Left renal pelvis (tissue), 4 donors: ENCODE results near the gene SFTPB. TPM values are rescaled to one million over a fixed set of nuclear protein-coding genes. Genes with fewer than 3 reads are reported as not detected.
"Not testable (repeated sequence)": the region's sequence is repeated elsewhere in the genome, so short reads cannot be mapped to it uniquely, and the experiment has no call there.

Experiments
- DNase-seq, 4 donors: peaks; one replicate each; pipeline ENCODE4 v3.0.0-alpha.2; 2013; ENCODE audit warnings: low read depth in 4 of 4, low spot score in 3 of 4
- polyA plus RNA-seq, 4 donors: library from polyadenylated mRNA; unstranded; fragments of 120-200 nt; gene quantifications; one replicate each; pipeline ENCODE4 v1.2.1, GENCODE V29; 2013; ENCODE audit not compliant: insufficient read length in 4 of 4

The SFTPB gene
- polyA plus RNA-seq, 4 donors, result 0.05 to 3.4 (median 0.69) TPM

- peak; percentile 18 to 44 (median 41) for DNase-seq
Measured at GRCh38 chr2:85678794-85679672, 11.0 kb upstream of the SFTPB start.

DNA sequence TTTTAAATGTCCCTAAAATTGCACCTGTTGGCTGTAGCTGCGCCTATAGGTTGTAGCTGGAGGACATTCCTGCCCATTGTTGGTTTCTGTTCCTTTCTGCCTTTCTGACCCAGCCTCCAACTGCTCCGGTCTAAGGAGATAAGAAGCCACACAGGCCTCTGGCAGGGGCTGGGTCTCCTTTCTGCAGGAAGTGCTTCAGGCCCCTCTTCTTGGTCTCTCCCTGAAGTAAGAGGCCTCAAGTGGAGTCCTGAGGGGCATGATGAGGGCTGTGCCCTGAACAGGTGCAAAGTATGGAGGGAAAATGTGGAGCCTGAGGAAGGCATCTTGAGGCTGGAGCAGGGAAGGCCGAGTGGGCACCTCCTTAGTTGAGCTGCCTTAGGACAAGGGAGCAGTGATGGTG, 10.4 kb upstream of the SFTPB start:
- no peak for DNase-seq

DNA sequence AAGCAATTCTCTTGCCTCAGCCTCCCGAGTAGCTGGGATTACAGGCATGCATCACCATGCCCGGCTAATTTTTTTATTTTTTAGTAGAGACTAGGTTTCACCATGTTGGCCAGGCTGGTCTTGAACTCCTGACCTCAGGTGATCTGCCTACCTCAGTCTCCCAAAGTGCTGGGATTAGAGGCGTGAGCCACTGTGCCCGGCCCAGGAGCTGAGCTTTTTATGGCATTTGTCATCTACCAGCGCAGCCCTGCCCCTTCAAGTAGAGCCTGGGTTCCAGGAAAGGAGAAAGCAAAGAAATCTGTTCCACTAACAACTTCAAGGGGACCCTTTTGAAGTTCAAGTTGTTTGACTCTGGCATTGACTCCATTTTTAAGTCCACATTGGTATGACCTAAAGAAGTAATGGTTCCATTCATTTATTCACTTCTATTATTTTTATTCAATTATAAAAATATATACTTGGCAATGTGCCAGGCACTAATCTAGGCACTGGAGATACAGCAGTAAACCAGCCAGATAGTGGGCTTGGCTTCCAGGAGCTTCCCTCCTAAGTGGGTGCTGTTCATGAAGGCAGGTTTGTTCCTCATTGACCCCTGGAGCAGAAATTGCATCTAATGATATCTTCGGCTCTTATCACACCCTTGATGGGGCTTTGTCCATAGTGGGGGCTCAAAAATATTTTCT, 8.0 kb upstream of the SFTPB start:
- no peak for DNase-seq

DNA sequence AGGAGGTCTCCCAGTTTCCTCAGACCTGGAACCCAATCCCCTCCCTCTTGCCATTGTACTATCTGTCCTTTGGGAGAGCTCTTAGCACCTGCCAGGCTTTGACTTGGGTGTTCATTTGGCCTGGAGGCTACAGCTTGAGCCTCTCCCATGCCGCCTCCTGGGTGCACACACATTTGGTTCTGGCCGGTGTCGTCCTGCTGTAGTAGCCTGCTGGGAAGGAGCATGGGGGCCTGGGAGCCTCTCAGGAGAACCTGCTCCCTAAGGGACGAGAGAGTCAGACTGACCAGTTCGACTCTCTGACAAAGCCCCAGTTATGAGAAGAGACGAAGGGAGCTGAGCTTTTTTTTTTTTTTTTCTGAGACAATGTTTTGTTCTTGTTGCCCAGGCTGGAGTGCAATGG, 7.4 kb upstream of the SFTPB start:
- DNase-seq, result no peak

DNA sequence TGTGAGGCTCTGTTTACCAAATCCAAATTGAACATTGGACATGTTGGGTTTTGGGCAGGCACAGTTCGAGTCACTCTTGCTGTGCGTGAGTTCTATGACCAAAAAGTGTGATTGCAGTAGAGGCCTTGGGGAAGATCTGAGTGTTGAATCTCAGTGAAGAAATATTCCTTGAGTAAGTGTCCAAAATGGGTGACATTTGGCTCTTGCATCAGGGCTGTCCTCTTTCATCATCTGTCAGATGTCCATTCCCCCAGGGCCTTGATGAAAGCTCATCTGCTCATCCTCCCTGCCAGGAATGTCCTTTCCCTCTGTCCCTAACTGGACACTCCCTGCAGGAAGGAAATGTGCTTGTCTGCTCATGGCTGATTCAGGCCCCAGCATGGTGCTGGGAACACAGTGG, 6.4 kb upstream of the SFTPB start:
- no peak for DNase-seq

GRCh38 chr2:85673716-85674375, 5.8 kb upstream of the SFTPB start:
- DNase-seq, result no peak

GRCh38 chr2:85672456-85672855, 4.5 kb upstream of the SFTPB start:
- no peak for DNase-seq

GRCh38 chr2:85670416-85670815, 2.4 kb upstream of the SFTPB start:
- not testable (repeated sequence) for DNase-seq

- DNase-seq, result no peak
Measured at GRCh38 chr2:85669549-85669948, 1.6 kb upstream of the SFTPB start.

- DNase-seq, result no peak
Measured at GRCh38 chr2:85668857-85669142, 801 bp upstream of the SFTPB start.

DNA sequence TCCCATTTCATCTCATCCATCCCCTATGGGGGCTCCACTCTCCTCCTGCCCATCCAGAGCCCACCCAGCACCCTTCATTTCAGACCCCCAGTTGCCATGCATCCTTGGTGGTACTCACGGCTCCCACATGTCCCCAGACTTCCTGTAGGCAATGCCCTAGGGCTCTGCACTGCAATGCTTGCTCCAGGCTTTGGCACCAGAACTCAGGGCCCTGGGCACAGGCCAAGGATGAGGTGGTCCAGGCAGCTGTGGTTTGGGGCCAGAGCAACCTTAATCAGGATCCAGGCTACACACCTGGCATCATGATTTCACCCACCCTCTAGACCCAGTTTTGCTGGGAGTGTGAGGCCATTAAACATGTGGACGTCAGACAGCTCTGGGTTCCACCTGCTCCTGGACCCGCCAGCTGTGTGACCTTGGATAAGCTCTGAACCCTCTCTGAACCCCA, 414 bp downstream of the SFTPB start:
- DNase-seq, result no peak

- no peak for DNase-seq
Measured at GRCh38 chr2:85666435-85667316, 1.3 kb downstream of the SFTPB start.

DNA sequence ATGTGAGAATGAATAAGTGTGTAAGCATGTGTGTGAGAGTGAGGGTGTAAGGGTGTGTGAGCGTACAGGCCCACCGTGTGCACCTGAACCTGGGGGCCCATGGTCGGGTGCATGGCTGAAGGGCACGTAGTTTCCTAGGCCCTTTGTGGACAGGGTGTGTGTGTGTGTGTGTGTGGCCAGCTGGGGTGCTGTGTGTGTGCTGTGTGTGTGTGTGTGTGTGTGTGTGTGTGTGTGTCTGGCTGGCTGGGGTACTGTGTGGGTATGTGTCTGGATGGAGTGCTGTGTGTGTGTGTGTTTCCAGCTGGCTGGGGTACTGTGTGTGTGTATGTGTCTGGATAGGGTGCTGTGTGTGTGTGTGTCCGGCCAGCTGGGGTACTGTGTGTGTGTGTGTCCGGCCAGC, 2.0 kb downstream of the SFTPB start:
- no peak for DNase-seq

DNA sequence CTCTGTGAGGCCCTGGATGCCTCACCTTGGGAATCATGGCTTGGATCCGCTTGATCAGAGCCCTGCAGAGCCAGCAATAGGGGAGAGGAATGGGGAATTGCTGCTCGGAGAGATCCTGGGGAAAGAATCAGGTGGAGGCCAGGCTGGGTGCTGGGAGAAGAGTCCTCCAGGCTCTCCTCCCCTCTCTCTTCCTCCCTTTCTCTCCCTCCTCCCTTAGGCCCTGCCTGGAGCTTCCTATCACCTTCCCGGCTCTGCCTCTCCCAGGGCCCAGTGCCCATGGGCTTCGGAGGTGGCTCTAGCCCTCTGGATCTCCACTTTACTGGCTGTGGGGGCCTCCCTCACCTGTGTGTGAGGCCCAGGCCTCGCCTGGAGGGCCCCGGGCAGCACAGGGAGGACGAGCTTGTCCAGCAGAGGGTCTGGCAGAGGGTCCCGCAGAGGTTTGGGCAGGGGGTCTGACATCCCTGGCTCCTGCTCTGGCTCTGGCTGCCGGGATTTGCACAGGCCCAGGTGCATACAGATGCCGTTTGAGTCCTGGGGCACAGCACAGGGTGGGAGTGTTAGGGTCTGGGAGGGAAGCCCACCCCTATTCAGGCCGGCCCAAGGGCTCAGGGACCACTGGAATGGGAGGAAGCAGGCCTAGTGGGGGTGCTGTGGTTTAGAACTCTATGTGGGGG, 2.6 kb downstream of the SFTPB start:
- no peak for DNase-seq

GRCh38 chr2:85663594-85664565, 4.1 kb downstream of the SFTPB start:
- DNase-seq, result no peak

- DNase-seq, result no peak
Measured at GRCh38 chr2:85662899-85663593, 5.0 kb downstream of the SFTPB start.

DNA sequence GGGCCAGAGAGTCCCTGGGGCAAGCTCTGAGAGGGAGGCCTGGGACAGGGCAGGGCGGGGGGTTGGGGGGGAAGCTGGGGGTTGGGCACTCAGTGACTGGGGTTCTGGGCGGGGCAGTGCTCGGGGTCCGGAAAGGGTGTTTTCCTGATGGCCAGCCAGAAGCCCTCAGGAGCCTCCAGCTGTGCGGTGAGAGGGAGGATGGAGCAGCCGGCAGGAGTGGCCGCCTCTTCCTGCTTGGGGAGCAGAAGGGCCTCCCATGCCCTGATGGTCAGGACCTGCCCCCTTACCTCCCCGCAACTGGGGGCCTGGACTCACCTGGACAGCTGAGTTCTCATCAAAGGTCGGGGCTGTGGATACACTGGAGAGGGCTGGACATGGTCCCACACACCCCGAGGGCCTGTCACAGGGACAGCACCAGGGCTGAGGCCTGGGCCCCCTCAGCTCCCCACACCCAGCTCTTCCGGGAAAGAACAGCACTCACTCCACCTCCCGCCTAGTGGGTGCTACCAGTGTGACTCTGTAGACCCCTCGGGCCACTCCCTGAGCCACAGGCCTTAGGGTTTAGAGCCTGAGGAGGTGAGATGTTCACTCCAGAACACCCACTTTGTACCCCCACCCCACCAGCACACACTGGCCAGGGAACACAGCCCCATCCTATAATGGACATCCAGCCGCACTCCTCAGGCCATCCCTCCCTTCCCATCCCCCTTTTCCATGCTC, 6.7 kb downstream of the SFTPB start:
- no peak for DNase-seq

- no peak for DNase-seq
Measured at GRCh38 chr2:85660725-85661124, 7.3 kb downstream of the SFTPB start.
